ENCODE measurements around the gene TLCD1.
"Not testable (repeated sequence)": the region's sequence is repeated elsewhere in the genome, so short reads cannot be mapped to it uniquely, and the experiment has no call there.

The TLCD1 gene

GRCh38 chr17:28746611-28747050 lies 20.6 kb upstream of the TLCD1 start:
- no peak for DNase-seq (ENCODE audit: low spot score)

- DNase-seq (ENCODE audit: low spot score) = peak; percentile 48
Observed at GRCh38 chr17:28745786-28746411, 19.9 kb upstream of the TLCD1 start.

GRCh38 chr17:28744972-28745785 lies 19.1 kb upstream of the TLCD1 start:
- DNase-seq (ENCODE audit: low spot score) = peak; percentile 52

- peak; percentile 68 for DNase-seq (ENCODE audit: low spot score)
Observed at GRCh38 chr17:28744104-28744971, 18.3 kb upstream of the TLCD1 start.

- DNase-seq (ENCODE audit: low spot score) = peak; percentile 90
Observed at GRCh38 chr17:28743243-28744103, 17.4 kb upstream of the TLCD1 start, which contains the start of gene TRAF4. TSS of gene TRAF4 (plus strand) at chr17:28744011. CDS start at chr17:28744113, 102 bp downstream.

GRCh38 chr17:28741358-28742349 lies 15.6 kb upstream of the TLCD1 start:
- no peak for DNase-seq (ENCODE audit: low spot score)

GRCh38 chr17:28740406-28741357 lies 14.6 kb upstream of the TLCD1 start:
- no peak for DNase-seq (ENCODE audit: low spot score)

- no peak for DNase-seq (ENCODE audit: low spot score)
Observed at GRCh38 chr17:28738680-28739384, 12.8 kb upstream of the TLCD1 start.

- no peak for DNase-seq (ENCODE audit: low spot score)
Observed at GRCh38 chr17:28737770-28738679, 12.0 kb upstream of the TLCD1 start.

- DNase-seq (ENCODE audit: low spot score) = no peak
Observed at GRCh38 chr17:28737316-28737715, 11.3 kb upstream of the TLCD1 start.

GRCh38 chr17:28735913-28736769 lies 10.1 kb upstream of the TLCD1 start:
- not testable (repeated sequence) for DNase-seq (ENCODE audit: low spot score)

- DNase-seq (ENCODE audit: low spot score) = no peak
Observed at GRCh38 chr17:28735242-28735722, 9.2 kb upstream of the TLCD1 start.

- DNase-seq (ENCODE audit: low spot score) = no peak
Observed at GRCh38 chr17:28734712-28735241, 8.7 kb upstream of the TLCD1 start.

GRCh38 chr17:28733346-28733745 lies 7.3 kb upstream of the TLCD1 start:
- no peak for DNase-seq (ENCODE audit: low spot score)

GRCh38 chr17:28729950-28730330 lies 3.9 kb upstream of the TLCD1 start:
- DNase-seq (ENCODE audit: low spot score) = no peak

Measured in RKO (cell line).